GM19463 (cell line): ENCODE data around the gene HIPK2.

Source experiments
- ATAC-seq: cut with Tn5 transposase; IDR thresholded peaks from one replicate; pipeline ENCODE4 v1.9.1; 2021; ENCODE audit warnings: mild to moderate bottlenecking, moderate library complexity; ENCODE audit not compliant: unreplicated experiment

The HIPK2 gene

GRCh38 chr7:139523968-139524815 is 253.6 kb downstream of the HIPK2 start:
- no peak for ATAC-seq

- ATAC-seq, result no peak
These were observed 254.4 kb downstream of the HIPK2 start, which contains the start of gene CLEC2L for GRCh38 chr7:139523199-139523941. CLEC2L (plus strand) TSS chr7:139523685; CDS start chr7:139523928, 243 bp downstream.

GRCh38 chr7:139522830-139523198 is 255.0 kb downstream of the HIPK2 start:
- no peak for ATAC-seq

GRCh38 chr7:139521439-139521838 is 256.4 kb downstream of the HIPK2 start:
- ATAC-seq, result no peak

- no peak for ATAC-seq
These were observed 262.5 kb downstream of the HIPK2 start for GRCh38 chr7:139515266-139515665.
